Activated T-cell treated with anti-CD3 and anti-CD28 coated beads for 48 hours (primary cell): ENCODE measurements around the gene PPARA.

ENCODE experiments used
- DNase-seq: peaks from one replicate; pipeline ENCODE4 v3.0.0-alpha.2; 2020; ENCODE audit warnings: low read depth

PPARA gene

DNA sequence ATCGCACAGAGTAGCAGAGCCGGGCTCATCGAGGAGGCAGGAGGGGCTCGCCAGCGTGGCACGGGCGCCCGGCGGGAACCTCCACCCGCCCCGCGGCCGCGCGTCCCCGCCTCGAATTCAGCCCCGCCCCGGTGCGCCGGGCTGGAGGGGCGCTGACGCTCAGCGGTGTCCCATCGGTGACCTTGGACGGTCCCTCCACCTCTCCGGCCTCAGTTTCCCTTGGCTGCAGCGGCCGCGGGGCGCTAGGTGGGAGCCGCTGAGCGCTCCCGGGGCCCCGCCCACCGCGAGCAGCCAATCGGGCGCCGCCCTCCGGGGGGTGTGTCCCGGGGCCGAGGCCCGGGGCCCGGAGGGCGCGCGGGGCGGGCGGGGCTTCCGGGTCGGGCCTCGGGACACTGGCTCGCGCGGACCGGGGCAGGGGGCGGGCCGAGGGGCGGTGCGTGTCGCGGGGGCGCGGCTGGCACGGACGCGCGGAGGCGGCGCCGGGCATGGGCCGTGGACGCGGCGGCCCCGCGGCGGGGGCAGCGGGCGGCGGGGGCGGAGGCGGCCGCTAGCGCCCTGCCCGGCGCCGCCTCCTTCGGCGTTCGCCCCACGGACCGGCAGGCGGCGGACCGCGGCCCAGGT is at the start of gene PPARA:
TSS of gene PPARA (plus strand) at position 493 of the 621 bp plus-strand sequence. CDS start 47,858 bp downstream, outside the sequence.
- DNase-seq: peak; percentile 88

DNA sequence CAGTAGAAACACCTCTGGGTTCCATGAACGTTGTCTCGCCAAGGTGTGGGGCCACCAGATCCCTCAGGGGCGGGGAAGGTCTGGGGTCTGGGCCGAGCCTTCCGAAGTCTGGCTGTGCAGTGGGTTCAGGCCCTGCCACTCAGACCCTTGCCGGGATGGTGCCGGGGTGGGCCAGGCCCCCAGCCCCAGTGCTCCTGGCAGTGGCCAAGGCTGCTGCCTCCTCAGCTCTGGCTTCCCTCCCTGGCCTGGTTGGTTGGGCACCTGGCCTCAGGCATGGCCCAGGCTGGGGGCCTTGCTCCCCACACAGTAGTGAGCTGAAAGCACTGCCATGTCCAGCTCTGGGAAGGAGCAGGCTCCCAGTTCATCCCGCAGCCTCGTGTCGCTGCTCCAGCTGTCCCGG is 48.2 kb upstream of the PPARA start:
- no peak for DNase-seq

DNA sequence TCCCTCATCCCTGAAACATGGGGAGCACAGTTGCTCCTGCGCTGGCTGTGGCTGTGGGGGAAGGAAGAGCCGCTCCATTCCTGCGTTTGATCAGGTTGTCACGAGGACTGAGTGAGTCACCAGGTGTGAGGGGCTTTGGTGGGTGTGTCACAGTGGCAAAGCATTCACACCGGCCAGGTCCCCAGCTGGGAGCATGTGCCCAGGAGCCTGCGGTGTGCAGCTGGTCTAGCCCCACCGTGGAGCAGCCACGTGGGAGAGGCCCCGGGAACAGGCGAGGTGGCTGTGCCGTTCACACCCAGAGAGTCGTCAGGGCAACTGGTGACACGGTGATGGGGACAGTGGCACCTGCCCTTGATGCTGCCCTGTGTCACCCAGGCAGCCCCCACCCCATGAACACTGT is 47.6 kb upstream of the PPARA start:
- no peak for DNase-seq

DNA sequence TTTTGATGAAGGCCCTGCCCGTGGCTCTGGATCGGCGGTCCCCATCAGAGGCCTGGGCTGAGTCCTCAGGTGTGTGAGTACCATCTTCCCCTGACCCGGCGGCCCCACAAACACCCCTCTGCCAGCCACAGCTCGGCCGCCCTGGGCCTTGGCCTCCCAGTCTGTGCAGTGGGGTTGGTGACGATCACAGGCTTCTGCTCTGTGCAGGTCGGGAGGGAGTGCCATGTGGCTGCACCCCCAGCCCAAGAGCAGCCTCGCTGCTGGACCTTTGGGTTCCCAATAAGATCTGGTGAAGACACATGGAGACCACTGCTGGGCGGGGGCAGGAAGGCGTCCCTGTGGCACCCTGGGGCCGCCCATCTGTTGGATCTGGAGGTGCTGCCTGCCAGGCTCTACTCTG is 47.1 kb upstream of the PPARA start:
- no peak for DNase-seq

DNA sequence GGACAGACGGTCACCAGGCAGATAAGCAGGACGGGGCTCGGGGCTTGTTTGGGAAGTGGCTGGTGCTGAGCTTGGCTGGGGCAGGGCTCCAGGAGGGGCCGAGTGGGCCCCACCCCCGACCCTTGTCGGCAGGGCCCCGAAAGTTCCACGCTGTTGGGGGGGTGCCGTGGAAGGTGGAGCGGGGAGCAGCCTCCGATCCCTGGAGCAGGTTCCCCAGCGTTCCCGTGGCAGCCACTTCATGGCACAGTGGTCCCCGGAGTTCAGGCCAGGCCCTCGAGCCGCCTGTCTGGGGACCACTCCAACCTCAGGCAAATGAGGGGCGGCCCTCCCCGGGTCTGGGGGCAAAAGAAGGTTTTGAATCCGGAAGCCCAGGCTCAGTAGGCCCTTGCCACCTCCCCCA is 46.7 kb upstream of the PPARA start:
- no peak for DNase-seq

DNA sequence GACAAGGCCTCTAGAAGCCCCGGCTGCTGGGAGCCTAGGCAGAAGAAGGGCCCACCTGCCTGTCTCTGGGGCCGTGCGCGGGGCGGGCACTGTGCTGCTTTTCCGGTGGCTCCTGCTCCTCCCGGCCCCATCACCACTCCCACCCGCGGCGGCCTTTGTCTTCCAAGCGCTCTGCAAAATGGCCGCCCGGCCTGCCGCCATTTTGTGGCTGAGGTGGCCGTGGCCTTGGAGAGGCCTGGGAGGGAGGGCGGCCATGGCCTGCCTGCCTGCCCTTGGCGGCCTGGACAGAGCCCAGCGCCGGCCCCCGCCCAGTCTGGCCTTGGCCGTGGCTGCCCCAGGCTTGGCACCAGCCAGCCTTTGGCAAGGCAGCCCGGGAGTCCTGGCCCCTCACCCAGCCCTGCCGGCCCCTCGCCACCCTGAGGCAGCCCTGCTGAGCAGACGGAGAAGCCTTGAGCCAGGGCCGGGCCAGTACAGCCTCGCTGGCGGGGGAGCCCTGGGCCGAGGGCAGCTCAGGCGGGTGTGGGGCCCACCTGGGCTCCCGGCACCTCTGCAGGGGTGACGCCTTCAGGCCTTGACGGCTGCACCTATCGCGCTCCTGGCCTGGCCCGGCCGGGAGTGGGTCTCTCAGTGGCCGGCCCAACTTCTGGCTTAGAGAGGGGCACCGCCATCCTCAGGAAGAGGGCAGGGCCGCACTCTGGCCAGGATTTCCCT is 46.0 kb upstream of the PPARA start:
- no peak for DNase-seq

DNA sequence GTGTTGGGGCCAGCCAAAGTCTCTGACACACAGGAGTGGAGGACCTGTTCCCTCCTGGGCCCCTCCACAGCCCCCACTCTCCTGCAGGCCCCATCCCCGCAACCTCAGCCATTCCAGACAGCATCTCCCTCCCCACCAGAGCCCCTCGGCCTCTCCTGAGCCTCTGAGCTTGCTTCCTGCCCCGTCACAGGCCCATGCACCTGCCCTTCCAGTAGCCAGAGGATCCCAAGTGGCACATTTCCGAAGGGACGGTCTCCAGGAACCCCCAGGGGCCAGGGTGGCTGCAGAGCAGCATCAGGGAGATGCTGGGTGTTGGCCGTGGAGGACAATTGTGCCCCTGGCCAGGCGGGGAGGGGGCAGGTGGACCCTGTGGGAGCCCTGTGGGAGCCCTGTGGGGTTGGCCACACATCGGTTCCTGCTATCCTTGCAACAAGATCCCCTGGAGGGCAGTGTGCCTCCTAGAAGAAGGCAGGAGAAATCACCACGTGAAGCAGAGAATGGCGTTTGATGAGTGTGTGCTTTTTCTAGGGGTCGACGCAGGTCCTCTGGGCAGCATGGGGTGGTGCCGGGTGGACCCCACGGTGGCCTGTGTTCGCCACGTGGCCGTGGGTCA is 45.3 kb upstream of the PPARA start:
- no peak for DNase-seq

DNA sequence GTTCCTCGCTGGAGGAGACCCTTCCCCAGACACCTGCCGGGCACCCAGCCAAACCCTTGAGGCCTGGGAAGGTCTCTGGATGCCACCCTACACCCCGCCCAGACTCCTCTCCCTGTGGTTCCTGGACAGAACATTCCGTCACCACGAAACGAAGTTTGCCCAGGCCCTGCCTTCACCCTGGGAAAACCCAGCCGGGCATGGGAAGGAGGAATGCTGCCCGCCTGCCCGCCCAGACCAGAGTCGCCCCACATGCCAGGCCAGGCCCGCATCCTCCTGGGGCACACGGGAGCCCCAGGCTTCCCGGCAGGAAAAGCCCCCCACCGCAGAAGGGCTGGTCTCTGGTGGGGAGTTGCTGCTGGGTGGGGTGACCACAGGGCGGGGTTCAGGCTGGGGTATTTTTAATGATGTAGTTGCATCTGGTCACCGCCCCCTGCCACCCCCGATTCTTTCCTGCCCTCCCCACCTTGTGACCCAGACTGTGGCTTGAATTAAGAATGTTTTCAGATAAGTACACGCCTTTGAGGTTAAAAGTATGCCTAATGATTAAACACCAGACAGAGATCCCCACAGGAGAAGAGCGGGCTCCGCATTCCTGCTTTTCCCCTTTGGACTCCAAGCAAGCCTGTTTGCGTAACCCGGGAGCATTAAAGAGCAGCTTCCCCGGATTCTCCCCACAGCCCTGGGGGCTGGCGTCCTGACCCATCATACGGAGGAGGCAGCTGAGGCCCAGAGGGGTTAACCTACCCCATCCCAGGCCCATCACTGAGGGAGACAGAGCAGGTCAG is 44.6 kb upstream of the PPARA start:
- no peak for DNase-seq

DNA sequence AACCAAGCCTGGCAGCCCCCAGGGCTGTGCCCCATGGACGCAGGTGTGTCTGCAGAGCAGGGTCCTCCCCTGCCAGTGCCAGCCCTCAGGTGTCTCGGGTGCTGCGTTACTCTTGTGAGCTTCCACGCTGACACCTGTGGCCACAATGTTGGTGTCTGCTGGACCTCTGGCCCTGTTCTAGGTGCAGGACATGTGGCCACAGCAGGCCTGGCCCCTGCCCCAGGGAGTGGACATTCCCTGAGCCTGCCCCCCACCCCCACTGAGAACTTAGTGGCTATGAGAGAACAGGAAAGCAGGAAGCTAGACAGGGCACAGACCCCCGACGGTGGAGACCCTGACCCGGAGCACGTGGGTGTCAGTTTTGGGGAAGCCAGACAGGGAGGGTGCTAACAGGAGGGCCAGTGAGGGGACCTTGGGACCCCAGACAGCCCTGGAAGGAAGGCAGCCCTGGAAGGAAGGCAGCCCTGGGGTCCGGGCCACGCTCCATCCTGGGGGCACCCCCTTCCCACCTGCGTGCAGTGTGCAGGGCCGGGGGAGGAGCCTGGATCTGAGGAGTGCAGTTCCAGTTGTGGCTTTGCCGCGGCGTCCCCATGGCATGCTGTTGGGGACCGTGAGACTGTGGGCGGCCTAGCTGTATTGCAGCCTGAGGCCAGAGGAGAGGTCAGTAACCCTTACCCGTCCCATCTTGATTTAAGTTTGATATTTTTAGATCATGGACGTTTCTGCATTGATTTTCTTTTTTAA is 43.9 kb upstream of the PPARA start:
- DNase-seq: no peak

DNA sequence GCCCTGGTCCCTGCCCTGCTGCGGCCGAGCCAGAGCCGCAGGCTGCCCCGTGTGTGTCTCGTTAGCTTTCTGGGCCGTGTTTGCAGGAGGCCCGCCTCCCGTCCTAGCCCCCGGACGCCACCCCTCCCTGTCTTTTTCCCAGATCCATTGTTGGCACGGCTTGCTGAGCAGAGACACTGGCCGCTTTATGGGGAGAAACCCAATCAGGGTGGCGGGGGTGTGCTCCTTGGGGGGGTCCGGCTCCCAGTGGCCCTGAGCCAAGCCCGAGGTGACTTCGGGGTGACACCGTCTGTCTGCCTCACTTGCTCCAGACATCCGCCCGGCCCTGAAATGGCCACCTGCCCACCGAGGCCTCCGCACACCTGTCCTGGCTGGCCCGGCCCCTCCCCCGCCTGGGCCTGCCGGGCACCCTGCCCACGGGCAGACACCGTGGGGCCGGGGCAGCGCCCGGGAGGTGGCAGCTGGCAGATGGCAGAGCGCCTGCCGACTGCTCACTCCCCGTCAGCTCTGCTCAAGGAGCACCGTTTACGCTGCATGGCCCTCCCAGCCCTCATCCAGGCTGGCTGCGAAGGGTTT is 43.1 kb upstream of the PPARA start:
- DNase-seq: no peak

DNA sequence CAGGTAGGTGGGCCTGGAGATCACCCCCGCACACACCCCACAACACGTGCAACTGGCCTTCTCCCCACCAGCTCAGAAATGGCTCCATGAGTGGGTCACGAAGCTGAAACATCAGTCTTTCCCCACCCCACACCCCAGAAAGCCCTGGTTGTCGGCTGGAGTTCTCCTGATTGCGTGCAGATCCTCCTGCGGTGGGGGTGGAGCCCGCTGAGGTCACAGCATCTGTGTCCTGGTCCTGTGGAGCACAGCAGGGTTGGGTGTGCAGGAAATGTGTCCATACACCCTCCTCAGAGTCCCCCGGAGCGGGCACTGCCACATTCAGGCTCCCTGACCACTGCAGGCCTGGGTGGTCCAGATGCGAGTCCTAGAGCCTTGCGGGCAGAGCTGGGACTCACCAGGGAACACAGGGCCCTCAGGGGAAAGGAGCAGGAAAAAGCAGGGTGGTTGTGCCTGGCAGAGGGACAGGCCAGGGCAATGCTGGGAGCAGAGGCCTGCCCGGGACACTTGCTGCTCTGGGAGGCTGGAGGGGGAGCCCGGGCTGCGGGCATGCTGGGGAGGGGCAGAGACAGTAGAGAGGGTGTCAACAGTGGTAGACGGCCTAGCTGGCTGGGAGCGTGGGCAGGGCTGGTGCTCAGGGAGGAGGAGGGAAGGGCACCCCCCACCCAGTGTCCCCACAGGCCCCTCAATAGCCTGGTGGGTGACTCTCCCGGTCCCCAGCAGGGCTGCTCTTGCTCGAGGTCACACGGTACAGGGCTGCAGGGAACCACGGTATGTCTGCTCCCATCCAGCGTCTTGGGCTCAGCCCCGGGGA is 42.4 kb upstream of the PPARA start:
- DNase-seq: no peak

DNA sequence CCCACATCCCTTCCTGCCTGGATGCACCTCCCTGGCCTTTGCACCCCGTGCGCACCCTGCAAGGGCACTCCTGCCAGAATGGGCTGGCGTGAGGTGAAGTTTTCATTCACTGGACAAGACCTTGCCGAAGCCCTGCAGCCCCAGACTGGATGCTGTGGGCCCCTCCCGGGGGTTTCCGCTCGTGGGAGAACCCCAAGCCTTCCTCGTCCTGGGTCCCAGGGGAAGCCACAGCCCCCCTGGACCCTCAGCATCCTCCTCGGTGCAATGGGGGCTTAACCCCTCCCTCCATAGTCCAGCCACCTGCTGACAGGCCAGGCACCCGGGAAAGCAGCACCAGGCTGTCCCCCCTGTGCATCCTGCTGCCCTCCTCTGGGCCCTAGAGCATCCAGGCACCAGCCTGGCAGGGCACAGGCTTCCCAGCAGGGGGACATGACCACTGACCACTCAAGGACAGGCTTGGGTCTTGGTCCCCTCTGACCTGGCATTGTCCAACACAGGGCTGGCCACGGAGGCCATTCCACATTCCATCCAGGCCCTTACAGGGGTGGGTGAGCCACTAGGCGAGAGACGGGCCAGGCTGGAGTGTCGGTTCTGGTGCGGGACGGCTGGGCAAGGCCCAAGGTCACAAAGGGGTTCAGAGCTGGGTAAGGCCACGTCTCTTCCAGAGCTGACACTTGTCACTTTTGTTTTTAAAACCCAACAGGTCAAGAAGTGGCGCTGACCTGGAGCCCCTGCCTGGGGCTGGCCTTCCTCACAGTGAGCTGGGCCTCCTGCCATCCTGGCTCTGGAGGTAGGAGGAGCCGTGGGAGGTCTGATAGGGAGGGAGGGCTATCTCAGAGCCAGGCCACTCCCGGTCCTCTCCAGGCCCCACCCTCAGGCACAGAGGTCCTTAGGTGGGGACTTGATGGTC is 41.5 kb upstream of the PPARA start:
- DNase-seq: no peak

DNA sequence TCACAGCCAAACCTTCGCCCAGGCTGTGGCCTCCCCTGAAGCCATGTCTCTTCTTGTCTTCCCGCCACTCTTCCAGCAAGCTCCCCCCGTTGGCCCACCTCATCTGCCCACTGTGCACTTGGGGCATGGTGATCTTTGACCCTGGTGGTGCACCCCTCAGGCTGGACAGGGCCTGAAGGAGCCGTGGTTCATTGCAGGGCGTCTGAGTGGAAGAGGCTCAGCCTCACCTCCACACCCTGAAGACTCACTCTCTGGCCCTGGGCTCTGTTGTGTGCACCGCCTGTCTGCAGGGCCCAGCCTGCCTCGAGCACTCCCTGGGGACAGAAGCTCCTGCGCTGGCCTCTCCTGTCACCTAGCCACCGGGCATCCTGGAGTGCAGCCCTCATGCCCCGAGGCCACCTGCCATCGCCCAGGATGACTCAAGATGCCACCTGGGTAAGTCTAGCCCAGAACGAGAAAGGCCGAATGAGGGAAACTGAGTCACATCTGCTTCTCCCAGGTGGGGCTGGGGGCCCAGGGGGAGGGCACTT is 40.8 kb upstream of the PPARA start:
- DNase-seq: no peak

DNA sequence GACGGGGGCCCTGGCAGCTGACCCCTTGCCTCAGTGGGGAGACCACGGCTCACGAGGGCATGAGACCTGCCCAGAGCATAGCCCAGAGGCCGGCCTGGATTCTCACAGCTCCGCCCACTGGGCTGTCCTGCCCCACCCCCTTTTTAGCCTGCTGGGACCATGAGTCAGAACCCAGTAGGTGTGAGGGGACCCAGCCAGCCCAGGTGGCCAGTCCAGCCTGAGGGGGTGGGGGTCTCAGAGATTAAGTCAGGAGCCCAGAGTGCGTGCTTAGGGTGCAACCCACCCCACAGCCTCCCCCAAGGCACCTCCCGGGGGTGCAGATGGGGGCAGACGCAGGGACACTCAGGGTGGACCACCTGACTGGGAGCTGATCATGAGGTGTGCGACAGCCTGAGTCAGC is 40.1 kb upstream of the PPARA start:
- DNase-seq: peak; percentile 18

DNA sequence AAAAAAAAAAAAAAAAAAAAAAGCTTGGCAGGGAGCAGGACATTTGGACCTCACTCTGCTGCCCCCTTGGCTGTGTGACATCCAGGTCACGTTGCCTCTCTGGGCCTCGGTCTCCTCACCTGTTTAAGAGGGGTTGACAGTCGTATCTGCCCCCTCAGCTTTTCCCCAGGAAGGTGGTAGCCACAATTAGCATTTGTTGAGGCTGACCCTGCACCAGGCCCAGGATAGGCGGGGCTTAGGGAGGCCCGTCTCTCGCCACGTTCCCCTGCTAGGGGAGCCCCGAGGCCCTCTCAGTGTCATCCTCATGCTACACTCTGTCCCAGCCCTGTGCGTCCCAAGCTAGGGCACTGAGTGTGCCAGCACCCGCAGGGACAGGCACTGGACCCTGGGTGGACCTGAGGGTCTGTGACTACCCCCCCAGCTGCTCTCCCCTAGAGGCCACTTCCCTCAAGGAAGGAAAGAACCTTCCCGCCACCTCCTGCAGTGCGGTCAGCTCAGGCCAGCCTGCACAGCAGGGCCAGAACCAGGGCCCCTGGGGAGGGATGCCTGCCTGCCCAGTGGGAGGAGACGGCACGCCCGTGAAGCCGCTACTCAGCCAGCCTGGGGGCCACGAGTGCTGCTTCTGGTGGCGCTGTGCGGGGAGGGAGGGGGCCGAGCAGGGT is 38.5 kb upstream of the PPARA start:
- DNase-seq: no peak

DNA sequence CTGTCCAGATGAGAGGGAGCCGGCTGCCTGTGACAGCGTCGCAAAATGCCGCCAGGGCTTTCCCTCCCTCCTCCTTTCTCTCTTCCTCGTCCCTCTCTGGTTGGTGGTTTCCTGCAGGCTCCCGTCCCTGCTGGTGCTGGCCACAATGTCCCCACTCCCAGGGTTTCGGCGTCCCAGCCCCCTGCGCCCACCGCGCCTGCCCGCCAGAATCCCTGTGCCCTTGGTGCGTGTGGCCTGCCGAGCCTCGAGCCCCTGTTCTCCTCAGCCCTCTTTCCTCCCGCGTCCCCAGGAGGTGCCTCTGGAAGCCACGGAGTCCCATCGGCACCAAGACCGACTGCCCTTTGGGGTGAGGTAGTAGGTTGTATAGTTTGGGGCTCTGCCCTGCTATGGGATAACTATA is 37.9 kb upstream of the PPARA start:
- DNase-seq: no peak

DNA sequence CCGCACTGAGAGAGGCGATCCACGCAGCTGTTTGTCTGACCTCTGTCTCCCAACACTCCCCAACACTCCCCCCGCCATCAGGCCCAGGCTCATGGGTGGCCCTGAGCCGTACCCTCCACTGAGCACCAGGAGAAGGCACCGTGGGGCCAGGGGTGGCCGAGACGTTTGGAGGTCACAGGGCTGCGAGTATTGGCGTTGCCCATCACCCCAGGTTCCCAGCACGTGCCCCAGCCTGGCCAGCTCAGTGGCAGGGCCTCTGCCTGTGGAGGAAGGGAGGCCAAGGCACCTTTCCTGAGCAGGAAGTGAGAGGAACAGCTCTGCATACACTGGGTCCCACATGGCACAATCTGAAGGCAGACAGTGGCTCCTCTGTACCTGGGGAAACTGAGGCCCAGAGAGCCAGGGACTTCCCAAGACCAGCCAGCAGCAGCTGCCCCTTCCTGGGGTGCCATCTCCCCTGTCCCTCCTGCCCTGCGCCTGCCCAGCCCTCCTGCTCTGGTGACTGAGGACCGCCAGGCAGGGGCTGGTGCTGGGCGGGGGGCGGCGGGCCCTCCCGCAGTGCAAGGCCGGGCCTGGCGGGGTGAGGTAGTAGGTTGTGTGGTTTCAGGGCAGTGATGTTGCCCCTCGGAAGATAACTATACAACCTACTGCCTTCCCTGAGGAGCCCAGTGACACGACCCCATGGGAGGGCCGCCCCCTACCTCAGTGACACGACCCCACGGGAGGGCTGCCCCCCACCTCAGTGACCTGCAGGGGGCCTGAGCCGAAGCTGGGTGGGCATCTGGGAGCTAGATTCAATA is 37.0 kb upstream of the PPARA start:
- no peak for DNase-seq

DNA sequence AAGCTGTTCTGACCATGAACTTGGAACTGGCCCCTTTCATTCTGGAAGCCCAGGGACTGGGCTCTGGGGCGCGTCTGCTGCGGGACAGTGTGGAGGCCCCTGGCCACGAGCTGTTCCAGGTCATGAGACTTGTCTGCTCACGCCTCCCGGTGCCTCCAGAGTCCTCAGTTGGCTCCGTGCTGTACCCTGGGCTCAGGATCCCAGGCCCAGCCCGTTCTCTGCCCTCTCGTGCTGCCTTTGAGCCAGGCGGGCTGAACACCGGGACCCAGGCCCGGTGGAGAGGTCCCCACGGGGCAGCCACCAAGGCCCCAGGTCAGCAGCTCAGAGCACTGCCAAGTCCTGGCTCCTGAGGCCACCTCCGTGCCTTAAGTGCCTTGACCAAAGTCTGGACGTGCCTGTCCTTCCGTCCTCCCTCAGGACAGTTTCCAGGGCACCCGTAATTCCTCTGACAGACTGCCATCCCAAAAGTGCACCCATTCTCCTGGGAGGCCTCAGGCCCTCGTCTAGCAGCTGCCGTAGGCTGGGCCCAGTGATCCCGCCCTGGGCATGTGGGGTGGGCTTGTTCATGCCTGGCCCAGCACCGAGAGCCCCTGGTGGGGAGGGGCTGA is 36.3 kb upstream of the PPARA start:
- DNase-seq: no peak
